ENCODE results near the gene UFC1. TPM values are rescaled to one million over a fixed set of nuclear protein-coding genes. Genes with fewer than 3 reads are reported as not detected.
"Not testable (repeated sequence)": the region's sequence is repeated elsewhere in the genome, so short reads cannot be mapped to it uniquely, and the experiment has no call there.

Gene UFC1
- total and polyA plus RNA-seq, 8 donors = 59.5 to 107 (median 76.0) TPM

GRCh38 chr1:161114556-161114955, 39.2 kb upstream of the UFC1 start:
- Histone ChIP-seq H3K36me3 (no peaks in the 10 kb centered on the region), H3K4me1 (peaks cover 28 to 36% (median 30%) of the 10 kb centered on the region in 3 donors), H3K27me3 (no peaks in the 10 kb centered on the region), H3K9me3 (no peaks in the 10 kb centered on the region), H3K4me3 (no peak overlapping the region), H3K27ac (no peak overlapping the region)
- 71 to 83% methylated on average over 2 of the region's 2 CpGs for WGBS, 2 donors
- DNase-seq (no peak), ATAC-seq (no peak), FAIRE-seq (no peak)
- intact Hi-C loops (cut with DNase I) = no loop called here
- TF ChIP-seq CTCF (IDR thresholded peaks at IDR 0.05) = no peak

GRCh38 chr1:161115132-161115711, 38.6 kb upstream of the UFC1 start:
- FAIRE-seq = no peak
- intact Hi-C loops (cut with DNase I) = no loop called here
- ATAC-seq = no peak
- Histone ChIP-seq H3K27me3 (no peaks in the 10 kb centered on the region), H3K9me3 (no peaks in the 10 kb centered on the region), H3K27ac (no peak overlapping the region), H3K4me1 (peaks cover 34 to 42% (median 36%) of the 10 kb centered on the region in 3 donors), H3K36me3 (no peaks in the 10 kb centered on the region), H3K4me3 (no peak overlapping the region)
- DNase-seq = no peak
- TF ChIP-seq CTCF (IDR thresholded peaks at IDR 0.05) = no peak
- 88 to 90% methylated on average over 12 of the region's 12 CpGs for WGBS, 2 donors

- WGBS, 2 donors = 84 to 87% methylated on average over 6 of the region's 6 CpGs
- H3K27ac ChIP-seq; H3K4me3 ChIP-seq; intact Hi-C loops (cut with DNase I); H3K9me3 ChIP-seq; FAIRE-seq; ATAC-seq; H3K36me3 ChIP-seq; DNase-seq; H3K27me3 ChIP-seq: not testable (repeated sequence)
- peaks cover 38 to 43% (median 42%) of the 10 kb centered on the region in 3 donors for H3K4me1 ChIP-seq
These were observed 37.8 kb upstream of the UFC1 start for GRCh38 chr1:161115961-161116360.

GRCh38 chr1:161117759-161118581, 35.8 kb upstream of the UFC1 start, which contains the start of the genes NIT1 and PFDN2:
NIT1 (plus strand) TSS chr1:161118105; CDS start chr1:161118177, 72 bp downstream.
PFDN2 (minus strand) TSS chr1:161118037; CDS start chr1:161118026, 11 bp downstream.
- H3K4me1 ChIP-seq = peaks cover 39 to 42% (median 41%) of the 10 kb centered on the region in 3 donors
- WGBS, 2 donors = 0 to 1% methylated on average over 57 to 58 of the region's 58 CpGs
- FAIRE-seq (no peak), DNase-seq (peak; percentile 78 to 93 (median 83)), ATAC-seq (peak; percentile 81 to 94 (median 88))
- no peak for TF ChIP-seq CTCF (IDR thresholded peaks at IDR 0.05)
- H3K27ac ChIP-seq = peak within 1 kb of the TSS; percentile 77 to 95 (median 86)
- H3K4me3 ChIP-seq = peak within 1 kb of the TSS; percentile 60 to 97 (median 90)
- intact Hi-C loops (cut with DNase I) = no loop called here
- peaks cover 0 to 23% (median 14%) of the 10 kb centered on the region in 3 donors for H3K36me3 ChIP-seq
- no peaks in the 10 kb centered on the region for H3K9me3 ChIP-seq
- no peaks in the 10 kb centered on the region for H3K27me3 ChIP-seq

GRCh38 chr1:161119092-161119903, 34.5 kb upstream of the UFC1 start:
- peak in 2 of 4 donors; percentile 12 to 13 for TF ChIP-seq CTCF (IDR thresholded peaks at IDR 0.05)
- Histone ChIP-seq H3K4me3 (peak overlapping the region in 3 of 4 donors; percentile 60 to 97 (median 96)), H3K36me3 (peaks cover 0 to 33% (median 21%) of the 10 kb centered on the region in 3 donors), H3K4me1 (peaks cover 30 to 33% (median 31%) of the 10 kb centered on the region in 3 donors), H3K27ac (peak overlapping the region; percentile 77 to 95 (median 86)), H3K27me3 (no peaks in the 10 kb centered on the region), H3K9me3 (no peaks in the 10 kb centered on the region)
- DNase-seq (peak; percentile 61 to 82 (median 76)), FAIRE-seq (no peak), ATAC-seq (peak; percentile 60 to 72 (median 70))
- intact Hi-C loops (cut with DNase I) = no loop called here
- 15% methylated on average over 10 of the region's 10 CpGs for WGBS, 2 donors

All from pancreas (tissue), 10 donors.